Thoracic aorta (tissue), 2 donors: Measurements from ENCODE around the gene GGTLC3. TPM values are rescaled to one million over a fixed set of nuclear protein-coding genes. Genes with fewer than 3 reads are reported as not detected.
"Not testable (repeated sequence)": the region's sequence is repeated elsewhere in the genome, so short reads cannot be mapped to it uniquely, and the experiment has no call there.

Experiments used
- ATAC-seq: fragments of 150-250 bp; one replicate; pipeline ENCODE4 v1.8.0; 2017; ENCODE audit warnings: low read depth; ENCODE audit not compliant: insufficient number of reproducible peaks, low FRiP score
- DNase-seq: peaks from one replicate; pipeline ENCODE4 v3.0.0-alpha.2; 2020; ENCODE audit warnings: low spot score
- H3K27ac ChIP-seq, 2 donors: fragments of 200-600 bp; sonication (generic); 1 replicate in 1 of 2; 2 replicates in 1 of 2; pipeline ENCODE4 v1.5.1; 2016; ENCODE audit warnings: mild to moderate bottlenecking in 2 of 2, moderate library complexity in 2 of 2
- H3K27me3 ChIP-seq: fragments of 200-600 bp; sonication (generic); replicated peaks from 2 replicates; pipeline ENCODE4 v1.6.0; 2016; ENCODE audit warnings: mild to moderate bottlenecking; ENCODE audit not compliant: insufficient read depth
- H3K36me3 ChIP-seq: fragments of 200-600 bp; sonication (generic); one replicate; pipeline ENCODE4 v1.5.1; 2016
- H3K4me1 ChIP-seq, 2 donors: fragments of 200-600 bp; sonication (generic); 1 replicate in 1 of 2; 2 replicates in 1 of 2; pipeline versions ENCODE4 v1.5.1 to v1.6.0; 2016; ENCODE audit warnings: low read depth in 2 of 2, mild to moderate bottlenecking in 1 of 2; ENCODE audit not compliant: control insufficient read depth in 1 of 2
- H3K4me3 ChIP-seq: fragments of 200-600 bp; sonication (generic); 2 replicates; pipeline ENCODE4 v1.5.1; 2016; ENCODE audit warnings: mild to moderate bottlenecking
- H3K9me3 ChIP-seq: fragments of 200-600 bp; sonication (generic); 2 replicates; pipeline ENCODE4 v1.5.1; 2016
- total RNA-seq, 2 donors: library from RNA; depleted of rRNA; stranded (reverse); fragments of >200 nt; gene quantifications; one replicate each; pipeline versions ENCODE4 v1.1.0 to v1.2.3, GENCODE V29; 2016

Gene GGTLC3
- total RNA-seq = not detected

DNA sequence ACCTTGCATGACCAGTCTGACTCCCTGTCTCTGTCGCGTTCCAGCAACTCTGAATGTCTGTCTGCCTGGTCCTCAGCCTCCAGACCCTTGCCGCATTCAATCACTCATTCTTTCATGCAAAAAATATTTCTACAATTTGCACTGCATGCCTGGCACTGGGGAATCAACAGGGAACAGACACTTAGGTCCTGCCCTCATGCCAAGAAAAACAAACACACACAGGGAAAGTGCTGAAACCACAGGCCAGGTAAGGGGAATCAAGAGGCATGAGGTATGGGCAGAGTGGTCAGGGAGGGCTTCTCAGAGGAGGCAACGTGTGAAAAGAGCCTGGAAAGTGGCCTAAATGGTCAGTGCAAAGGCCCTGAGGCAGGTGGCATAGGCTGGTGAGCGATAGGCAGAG lies at the start of gene GGTLC3:
GGTLC3 (minus strand) TSS at position 101 of the 400 bp plus-strand sequence. CDS start 264 bp downstream, outside the sequence.
- H3K27me3 ChIP-seq = not testable (repeated sequence)

DNA sequence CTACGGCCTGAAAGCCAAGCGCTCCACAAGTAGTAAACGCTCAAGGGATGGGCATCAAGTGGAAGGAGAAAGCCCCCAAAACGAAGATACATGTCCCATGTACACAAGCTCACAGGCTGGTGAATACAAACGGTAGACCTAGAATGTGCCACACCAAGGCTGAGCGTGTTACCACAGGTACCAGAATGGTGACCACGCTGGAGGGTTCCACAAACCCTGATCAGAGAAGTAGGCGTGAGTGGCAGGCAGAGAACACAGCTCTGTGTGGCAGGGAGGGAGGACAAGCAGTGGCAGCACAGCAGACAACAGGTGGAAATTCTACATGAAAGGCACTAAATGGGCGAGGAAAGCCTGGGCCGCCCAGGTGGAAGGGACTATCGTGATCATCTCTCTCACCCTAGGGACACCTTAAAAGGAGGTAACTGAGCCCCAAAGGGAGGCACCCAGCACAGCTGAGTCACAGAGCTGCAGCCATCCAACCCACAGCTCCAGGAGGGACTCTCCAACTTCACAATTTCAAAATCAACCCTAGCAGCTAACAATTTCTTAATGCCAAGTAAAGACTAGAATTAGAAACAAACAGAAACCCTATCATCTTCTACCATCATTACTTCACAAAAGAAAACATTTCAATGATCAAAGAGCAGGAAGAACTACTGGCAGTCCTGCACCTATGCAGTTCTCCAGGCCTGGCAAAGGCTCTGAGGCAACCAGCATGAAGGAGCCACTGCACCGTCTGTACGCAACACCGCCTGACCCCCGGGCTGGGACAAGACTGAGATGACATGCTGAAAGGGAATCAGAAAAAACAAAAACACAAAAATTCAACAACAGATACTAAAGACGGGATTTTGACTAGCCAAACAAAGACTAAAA lies 42.4 kb upstream of the GGTLC3 start:
- H3K4me3 ChIP-seq, H3K27me3 ChIP-seq, H3K9me3 ChIP-seq, H3K4me1 ChIP-seq, H3K27ac ChIP-seq, ATAC-seq, DNase-seq, H3K36me3 ChIP-seq: not testable (repeated sequence)

More for the DNA sequence above, at the start of gene GGTLC3:
- H3K27ac ChIP-seq, H3K9me3 ChIP-seq, DNase-seq, H3K36me3 ChIP-seq, H3K4me3 ChIP-seq, ATAC-seq, H3K4me1 ChIP-seq: not testable (repeated sequence)

DNA sequence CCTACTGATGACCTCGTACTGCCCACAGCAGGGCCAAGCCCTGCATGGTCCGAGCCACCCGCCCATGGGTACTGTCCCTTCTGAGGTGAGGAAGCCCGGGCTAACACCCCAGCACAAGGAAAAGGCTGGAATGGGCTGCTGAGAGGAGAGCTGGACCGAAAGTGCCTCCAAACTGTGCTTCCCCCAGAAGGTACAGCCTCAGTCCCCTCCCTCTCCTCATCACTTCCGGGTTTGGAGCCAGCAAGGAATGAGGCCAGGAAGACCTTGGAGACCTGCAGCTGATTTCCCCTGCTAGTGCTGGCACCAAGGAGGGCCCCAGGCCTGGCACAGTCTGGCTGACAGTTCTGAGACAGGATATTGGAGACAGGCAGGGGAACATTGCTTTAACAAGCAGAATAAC lies 41.0 kb upstream of the GGTLC3 start:
- H3K9me3 ChIP-seq, DNase-seq, H3K27me3 ChIP-seq, H3K4me3 ChIP-seq, H3K36me3 ChIP-seq, ATAC-seq, H3K27ac ChIP-seq, H3K4me1 ChIP-seq: not testable (repeated sequence)

GRCh38 chr22:18558516-18558915 lies 40.6 kb upstream of the GGTLC3 start:
- not testable (repeated sequence) for H3K4me3 ChIP-seq, H3K9me3 ChIP-seq, H3K27me3 ChIP-seq, DNase-seq, H3K27ac ChIP-seq, H3K4me1 ChIP-seq, H3K36me3 ChIP-seq
- ATAC-seq = peak; percentile 73

DNA sequence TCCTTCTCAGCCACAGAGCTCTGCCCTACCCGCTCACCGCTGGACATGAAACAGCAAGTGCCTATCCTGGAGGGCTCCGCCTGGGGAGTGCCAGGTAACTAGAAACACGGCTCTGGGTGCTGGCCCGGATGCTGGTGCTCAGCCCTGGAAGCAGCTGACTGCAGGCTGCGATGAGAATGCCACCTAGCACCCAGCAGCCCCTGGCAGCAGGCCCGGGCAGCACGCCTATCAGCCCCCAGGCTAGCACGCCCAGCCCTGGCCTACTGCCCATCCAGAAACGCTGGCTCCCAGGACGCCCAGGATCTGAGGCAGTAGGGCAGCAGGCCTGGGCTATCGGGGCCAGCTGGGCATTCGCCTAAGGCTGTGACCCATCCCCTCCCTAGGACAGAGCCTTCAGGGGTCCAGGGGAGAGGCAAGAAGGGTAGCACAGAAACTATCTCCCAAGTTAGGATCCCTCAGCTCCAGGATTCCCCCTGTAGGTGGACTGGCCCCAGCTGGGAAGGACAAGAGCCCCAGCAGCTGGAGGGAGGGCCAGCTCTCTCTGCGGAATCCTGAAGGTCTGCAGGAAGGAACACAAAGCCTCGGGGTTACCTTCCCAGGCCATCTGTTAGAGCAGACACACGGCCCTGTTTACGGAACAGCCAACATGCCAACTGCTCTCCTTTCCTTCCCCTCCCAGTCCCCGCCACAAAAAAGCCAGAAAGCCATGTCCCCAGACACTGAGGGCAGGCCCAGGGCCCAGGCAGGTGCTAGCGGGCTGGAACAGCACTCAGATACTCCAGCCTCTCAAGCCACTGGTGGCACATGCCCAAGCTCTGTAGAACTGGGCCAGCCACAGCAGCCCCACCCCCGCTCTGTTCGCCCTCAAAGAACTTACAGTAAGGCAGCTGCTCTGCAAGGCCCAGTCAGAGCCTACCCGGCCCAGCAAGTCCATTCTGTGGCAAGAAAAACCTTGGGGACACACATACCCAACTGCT lies 36.6 kb upstream of the GGTLC3 start:
- not testable (repeated sequence) for H3K27ac ChIP-seq, H3K27me3 ChIP-seq, H3K9me3 ChIP-seq, DNase-seq, H3K36me3 ChIP-seq, ATAC-seq, H3K4me3 ChIP-seq, H3K4me1 ChIP-seq

GRCh38 chr22:18552839-18553597 lies 35.1 kb upstream of the GGTLC3 start:
- H3K36me3 ChIP-seq, H3K9me3 ChIP-seq, DNase-seq, H3K4me3 ChIP-seq, H3K27ac ChIP-seq, ATAC-seq, H3K27me3 ChIP-seq, H3K4me1 ChIP-seq: not testable (repeated sequence)

GRCh38 chr22:18551046-18551445 lies 33.1 kb upstream of the GGTLC3 start:
- not testable (repeated sequence) for H3K27me3 ChIP-seq, H3K36me3 ChIP-seq, H3K4me1 ChIP-seq, H3K9me3 ChIP-seq, H3K4me3 ChIP-seq, ATAC-seq, DNase-seq, H3K27ac ChIP-seq

GRCh38 chr22:18549458-18550179 lies 31.7 kb upstream of the GGTLC3 start:
- ATAC-seq, DNase-seq, H3K36me3 ChIP-seq, H3K9me3 ChIP-seq, H3K4me3 ChIP-seq, H3K27ac ChIP-seq, H3K27me3 ChIP-seq, H3K4me1 ChIP-seq: not testable (repeated sequence)

GRCh38 chr22:18544615-18545014 lies 26.7 kb upstream of the GGTLC3 start:
- H3K36me3 ChIP-seq, H3K9me3 ChIP-seq, DNase-seq, H3K4me3 ChIP-seq, H3K27ac ChIP-seq, ATAC-seq, H3K4me1 ChIP-seq, H3K27me3 ChIP-seq: not testable (repeated sequence)

DNA sequence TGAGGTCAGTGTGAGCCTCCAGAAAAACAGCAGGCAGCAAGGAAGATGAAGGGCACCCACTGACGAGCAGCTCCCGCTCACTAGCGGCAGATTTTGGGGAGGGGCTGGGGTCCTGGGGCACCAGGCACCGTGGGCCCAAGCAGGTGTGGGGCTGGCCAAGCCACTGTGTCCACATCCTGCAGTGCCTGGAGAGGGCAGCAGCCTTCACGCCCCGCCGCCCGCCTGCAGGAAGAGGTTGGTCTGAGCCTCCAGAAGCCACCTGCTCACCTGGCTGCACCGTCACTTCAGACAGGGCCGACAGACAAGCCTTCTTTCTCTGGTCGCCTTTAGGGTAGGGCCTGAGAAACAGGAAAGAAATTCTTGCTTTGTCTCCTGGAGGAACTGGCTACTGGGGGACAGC lies 25.4 kb upstream of the GGTLC3 start:
- not testable (repeated sequence) for H3K4me3 ChIP-seq, H3K4me1 ChIP-seq, H3K27ac ChIP-seq, H3K36me3 ChIP-seq, H3K27me3 ChIP-seq, DNase-seq, H3K9me3 ChIP-seq, ATAC-seq

GRCh38 chr22:18539994-18540393 lies 22.0 kb upstream of the GGTLC3 start:
- H3K4me3 ChIP-seq, DNase-seq, H3K4me1 ChIP-seq, H3K9me3 ChIP-seq, H3K36me3 ChIP-seq, H3K27me3 ChIP-seq, ATAC-seq, H3K27ac ChIP-seq: not testable (repeated sequence)
